ENCODE data around the gene OSBPL3. TPM values are rescaled to one million over a fixed set of nuclear protein-coding genes. Genes with fewer than 3 reads are reported as not detected.
"Not testable (repeated sequence)": the region's sequence is repeated elsewhere in the genome, so short reads cannot be mapped to it uniquely, and the experiment has no call there.

Gene OSBPL3
- total RNA-seq, 1 experiment from 2014 or later = 11.3 TPM

- H3K36me3 ChIP-seq = no peaks in the 10 kb centered on the region
- H3K4me3 ChIP-seq = no peak overlapping the region
- H3K9me3 ChIP-seq (replicated peaks) = no peaks in the 10 kb centered on the region; the same call in 1 of the 2 replicates
- no peaks in the 10 kb centered on the region for H3K27me3 ChIP-seq (replicated peaks)
- H3K4me1 ChIP-seq (replicated peaks) = peaks cover 8% of the 10 kb centered on the region; the same call in 1 of the 2 replicates
- no peak for DNase-seq (ENCODE audit: low read depth in 1 of 2, low spot score in 2 of 2)
- no peak overlapping the region for H3K27ac ChIP-seq
Measured at GRCh38 chr7:24914465-24914859, 65.5 kb downstream of the OSBPL3 start.

GRCh38 chr7:24913801-24914464 lies 66.0 kb downstream of the OSBPL3 start:
- Histone ChIP-seq H3K36me3 (no peaks in the 10 kb centered on the region), H3K4me1 (replicated peaks) (peaks cover 8% of the 10 kb centered on the region; the same call in 1 of the 2 replicates), H3K27me3 (replicated peaks) (no peaks in the 10 kb centered on the region), H3K4me3 (no peak overlapping the region), H3K9me3 (replicated peaks) (no peaks in the 10 kb centered on the region; the same call in 1 of the 2 replicates), H3K27ac (no peak overlapping the region)
- DNase-seq (ENCODE audit: low read depth in 1 of 2, low spot score in 2 of 2) = no peak

- Histone ChIP-seq H3K27ac (no peak overlapping the region), H3K9me3 (replicated peaks) (no peaks in the 10 kb centered on the region; the same call in 1 of the 2 replicates), H3K27me3 (replicated peaks) (no peaks in the 10 kb centered on the region), H3K4me1 (replicated peaks) (peaks cover 12% of the 10 kb centered on the region), H3K4me3 (no peak overlapping the region), H3K36me3 (no peaks in the 10 kb centered on the region)
- DNase-seq (ENCODE audit: low read depth in 1 of 2, low spot score in 2 of 2) = no peak
Measured at GRCh38 chr7:24912874-24913514, 67.0 kb downstream of the OSBPL3 start.

- no peak for DNase-seq (ENCODE audit: low read depth in 1 of 2, low spot score in 2 of 2)
- no peaks in the 10 kb centered on the region for H3K27me3 ChIP-seq (replicated peaks)
- H3K27ac ChIP-seq = no peak overlapping the region
Measured at GRCh38 chr7:24912424-24912823, 67.6 kb downstream of the OSBPL3 start.

GRCh38 chr7:24911213-24911603 lies 68.8 kb downstream of the OSBPL3 start:
- Histone ChIP-seq H3K27ac (no peak overlapping the region), H3K36me3 (no peaks in the 10 kb centered on the region), H3K4me1 (replicated peaks) (peaks cover 27% of the 10 kb centered on the region), H3K27me3 (replicated peaks) (no peaks in the 10 kb centered on the region), H3K9me3 (replicated peaks) (no peaks in the 10 kb centered on the region), H3K4me3 (no peak overlapping the region)
- DNase-seq (ENCODE audit: low read depth in 1 of 2, low spot score in 2 of 2) = no peak

More at GRCh38 chr7:24912424-24912823, 67.6 kb downstream of the OSBPL3 start:
- no peaks in the 10 kb centered on the region for H3K9me3 ChIP-seq (replicated peaks)
- H3K36me3 ChIP-seq = no peaks in the 10 kb centered on the region
- H3K4me1 ChIP-seq (replicated peaks) = peaks cover 18% of the 10 kb centered on the region
- no peak overlapping the region for H3K4me3 ChIP-seq

- H3K36me3 ChIP-seq = no peaks in the 10 kb centered on the region
- no peak for DNase-seq (ENCODE audit: low read depth in 1 of 2, low spot score in 2 of 2)
- no peaks in the 10 kb centered on the region for H3K9me3 ChIP-seq (replicated peaks)
- no peak overlapping the region for H3K4me3 ChIP-seq
- H3K27ac ChIP-seq = no peak overlapping the region
- no peaks in the 10 kb centered on the region for H3K27me3 ChIP-seq (replicated peaks)
- H3K4me1 ChIP-seq (replicated peaks) = peaks cover 27% of the 10 kb centered on the region
Measured at GRCh38 chr7:24910551-24911212, 69.3 kb downstream of the OSBPL3 start.

- Histone ChIP-seq H3K4me1 (replicated peaks) (peaks cover 27% of the 10 kb centered on the region), H3K4me3 (no peak overlapping the region), H3K27me3 (replicated peaks) (no peaks in the 10 kb centered on the region), H3K27ac (no peak overlapping the region), H3K9me3 (replicated peaks) (no peaks in the 10 kb centered on the region), H3K36me3 (no peaks in the 10 kb centered on the region)
- DNase-seq (ENCODE audit: low read depth in 1 of 2, low spot score in 2 of 2) = no peak
Measured at GRCh38 chr7:24908727-24909126, 71.3 kb downstream of the OSBPL3 start.

- Histone ChIP-seq H3K36me3 (no peaks in the 10 kb centered on the region), H3K27ac (peak overlapping the region; percentile 17; the same call in 1 of the 2 replicates), H3K9me3 (replicated peaks) (no peaks in the 10 kb centered on the region), H3K4me3 (no peak overlapping the region), H3K4me1 (replicated peaks) (peaks cover 27% of the 10 kb centered on the region), H3K27me3 (replicated peaks) (no peaks in the 10 kb centered on the region)
- no peak for DNase-seq (ENCODE audit: low read depth in 1 of 2, low spot score in 2 of 2)
Measured at GRCh38 chr7:24908166-24908565, 71.8 kb downstream of the OSBPL3 start.

GRCh38 chr7:24907311-24907886 lies 72.6 kb downstream of the OSBPL3 start:
- peaks cover 27% of the 10 kb centered on the region for H3K4me1 ChIP-seq (replicated peaks)
- H3K27me3 ChIP-seq (replicated peaks) = no peaks in the 10 kb centered on the region
- no peaks in the 10 kb centered on the region for H3K9me3 ChIP-seq (replicated peaks)
- no peak overlapping the region for H3K4me3 ChIP-seq
- H3K36me3 ChIP-seq = no peaks in the 10 kb centered on the region
- peak overlapping the region; percentile 17; the same call in 1 of the 2 replicates for H3K27ac ChIP-seq
- DNase-seq (ENCODE audit: low read depth in 1 of 2, low spot score in 2 of 2) = peak in 1 of 2 experiments; percentile 39

GRCh38 chr7:24905996-24906770 lies 73.8 kb downstream of the OSBPL3 start:
- no peak for DNase-seq (ENCODE audit: low read depth in 1 of 2, low spot score in 2 of 2)
- H3K4me1 ChIP-seq (replicated peaks) = peaks cover 23% of the 10 kb centered on the region
- H3K27ac ChIP-seq = no peak overlapping the region
- no peak overlapping the region for H3K4me3 ChIP-seq
- no peaks in the 10 kb centered on the region for H3K27me3 ChIP-seq (replicated peaks)
- no peaks in the 10 kb centered on the region for H3K36me3 ChIP-seq
- H3K9me3 ChIP-seq (replicated peaks) = no peaks in the 10 kb centered on the region

- DNase-seq (ENCODE audit: low read depth in 1 of 2, low spot score in 2 of 2); H3K4me3 ChIP-seq; H3K27ac ChIP-seq; H3K27me3 ChIP-seq (replicated peaks); H3K36me3 ChIP-seq; H3K9me3 ChIP-seq (replicated peaks): not testable (repeated sequence)
- H3K4me1 ChIP-seq (replicated peaks) = peaks cover 26% of the 10 kb centered on the region
Measured at GRCh38 chr7:24903992-24904391, 76.0 kb downstream of the OSBPL3 start.

- H3K27ac ChIP-seq = no peak overlapping the region
- no peaks in the 10 kb centered on the region for H3K27me3 ChIP-seq (replicated peaks)
- H3K36me3 ChIP-seq = no peaks in the 10 kb centered on the region
- no peak overlapping the region for H3K4me3 ChIP-seq
- no peaks in the 10 kb centered on the region for H3K9me3 ChIP-seq (replicated peaks)
- peaks cover 31% of the 10 kb centered on the region for H3K4me1 ChIP-seq (replicated peaks)
- DNase-seq (ENCODE audit: low read depth in 1 of 2, low spot score in 2 of 2) = no peak
Measured at GRCh38 chr7:24903559-24903958, 76.4 kb downstream of the OSBPL3 start.

GRCh38 chr7:24902931-24903330 lies 77.0 kb downstream of the OSBPL3 start:
- no peaks in the 10 kb centered on the region for H3K9me3 ChIP-seq (replicated peaks)
- H3K4me3 ChIP-seq = no peak overlapping the region
- no peaks in the 10 kb centered on the region for H3K36me3 ChIP-seq
- no peak for DNase-seq (ENCODE audit: low read depth in 1 of 2, low spot score in 2 of 2)
- H3K27ac ChIP-seq = no peak overlapping the region
- no peaks in the 10 kb centered on the region for H3K27me3 ChIP-seq (replicated peaks)
- peaks cover 31% of the 10 kb centered on the region for H3K4me1 ChIP-seq (replicated peaks)
